GM18907 (cell line): ENCODE results near the gene MRM2.

Experiments used
- ATAC-seq: cut with Tn5 transposase; IDR thresholded peaks from one replicate; pipeline ENCODE4 v1.9.1; 2021; ENCODE audit warnings: mild to moderate bottlenecking, moderate library complexity; ENCODE audit not compliant: unreplicated experiment

The MRM2 gene

GRCh38 chr7:2225336-2225735, 16.7 kb downstream of the MRM2 start:
- ATAC-seq = no peak

GRCh38 chr7:2224934-2225333, 17.1 kb downstream of the MRM2 start:
- ATAC-seq = no peak

- ATAC-seq = no peak
These were observed 17.5 kb downstream of the MRM2 start for GRCh38 chr7:2224491-2224928.

- no peak for ATAC-seq
These were observed 18.7 kb downstream of the MRM2 start for GRCh38 chr7:2223321-2223720.

GRCh38 chr7:2222516-2222915, 19.5 kb downstream of the MRM2 start:
- ATAC-seq = no peak

GRCh38 chr7:2220954-2221353, 21.1 kb downstream of the MRM2 start:
- ATAC-seq = no peak

GRCh38 chr7:2220506-2220905, 21.5 kb downstream of the MRM2 start:
- ATAC-seq = no peak

- no peak for ATAC-seq
These were observed 22.0 kb downstream of the MRM2 start for GRCh38 chr7:2220030-2220429.

- ATAC-seq = no peak
These were observed 22.4 kb downstream of the MRM2 start for GRCh38 chr7:2219606-2220005.

GRCh38 chr7:2219136-2219535, 22.9 kb downstream of the MRM2 start:
- ATAC-seq = no peak

GRCh38 chr7:2218444-2218785, 23.6 kb downstream of the MRM2 start:
- no peak for ATAC-seq

GRCh38 chr7:2217716-2218443, 24.1 kb downstream of the MRM2 start:
- no peak for ATAC-seq

- no peak for ATAC-seq
These were observed 24.8 kb downstream of the MRM2 start for GRCh38 chr7:2217206-2217605.

- ATAC-seq = no peak
These were observed 26.2 kb downstream of the MRM2 start for GRCh38 chr7:2215851-2216250.

- no peak for ATAC-seq
These were observed 27.4 kb downstream of the MRM2 start for GRCh38 chr7:2214636-2215035.

GRCh38 chr7:2213551-2214215, 28.3 kb downstream of the MRM2 start:
- ATAC-seq = no peak

- ATAC-seq = no peak
These were observed 29.1 kb downstream of the MRM2 start for GRCh38 chr7:2212906-2213305.

- no peak for ATAC-seq
These were observed 30.1 kb downstream of the MRM2 start for GRCh38 chr7:2211926-2212325.

GRCh38 chr7:2211259-2211880, 30.6 kb downstream of the MRM2 start:
- no peak for ATAC-seq

- no peak for ATAC-seq
These were observed 31.3 kb downstream of the MRM2 start for GRCh38 chr7:2210551-2211258.

GRCh38 chr7:2209961-2210323, 32.1 kb downstream of the MRM2 start:
- ATAC-seq = peak; percentile 4
